ENCODE data around the gene TWIST2.

- no peak for TF ChIP-seq CTCF (IDR thresholded peaks at IDR 0.05)
- TF ChIP-seq POLR2A (IDR thresholded peaks at IDR 0.05): no peak
Measured at GRCh38 chr2:238899386-238899785, 51.5 kb downstream of the TWIST2 start.
